Fibroblast of villous mesenchyme (primary cell): ENCODE results near the gene ATL2. TPM values are rescaled to one million over a fixed set of nuclear protein-coding genes. Genes with fewer than 3 reads are reported as not detected.
A peak's percentile ranks its signal among the peaks of the same experiment; 100 is the strongest.

ENCODE experiments used
- DNase-seq: peaks from one replicate; pipeline ENCODE4 v3.0.0-alpha.2; 2010; ENCODE audit warnings: low read depth
- H3K4me3 ChIP-seq: 2 replicates; pipeline ENCODE4 v1.5.1; 2011; ENCODE audit warnings: low read depth, mild to moderate bottlenecking, low read length
- CTCF ChIP-seq: IDR thresholded peaks from 2 replicates; pipeline ENCODE4 v1.5.1; 2012; ENCODE audit warnings: low read depth, mild to moderate bottlenecking, low read length; ENCODE audit not compliant: insufficient read depth
- total RNA-seq: library from RNA; depleted of rRNA; stranded (reverse); fragments of >200 nt; gene quantifications from 2 replicates; pipeline ENCODE4 v1.2.3, GENCODE V29; 2012

Gene ATL2
- total RNA-seq, 1 donor, result 65.6 TPM

GRCh38 chr2:38266382-38267061 is 110.6 kb downstream of the ATL2 start:
- DNase-seq, result no peak
- TF ChIP-seq CTCF, result no peak
- H3K4me3 ChIP-seq, result no peak overlapping the region

GRCh38 chr2:38265461-38265860 is 111.6 kb downstream of the ATL2 start:
- no peak for DNase-seq
- no peak for TF ChIP-seq CTCF
- H3K4me3 ChIP-seq, result no peak overlapping the region

GRCh38 chr2:38264396-38265221 is 112.5 kb downstream of the ATL2 start:
- peak; percentile 6 for TF ChIP-seq CTCF
- DNase-seq, result no peak
- no peak overlapping the region for H3K4me3 ChIP-seq

GRCh38 chr2:38263293-38263692 is 113.8 kb downstream of the ATL2 start:
- no peak for DNase-seq
- TF ChIP-seq CTCF, result no peak
- no peak overlapping the region for H3K4me3 ChIP-seq

- DNase-seq, result no peak
- H3K4me3 ChIP-seq, result no peak overlapping the region
- TF ChIP-seq CTCF, result no peak
Observed at GRCh38 chr2:38262069-38262871, 114.8 kb downstream of the ATL2 start.

GRCh38 chr2:38261569-38262068 is 115.5 kb downstream of the ATL2 start:
- no peak for TF ChIP-seq CTCF

More at GRCh38 chr2:38261569-38262068, 115.5 kb downstream of the ATL2 start:
- DNase-seq, result no peak
- no peak overlapping the region for H3K4me3 ChIP-seq
